HepG2 (cell line): ENCODE data around the gene RCAN2.

Source experiments
- CTCF ChIP-seq: sonication (generic); formaldehyde crosslinking; IDR thresholded peaks from 2 replicates; pipeline ENCODE4 v1.5.0; 2020; ENCODE audit warnings: mild to moderate bottlenecking, missing genetic modification reagents, moderate library complexity
- MYNN ChIP-seq: sonication (generic); formaldehyde crosslinking; IDR thresholded peaks from 2 replicates; pipeline ENCODE4 v1.4.0; 2020; ENCODE audit warnings: mild to moderate bottlenecking, low read depth, missing genetic modification reagents
- POLR2A ChIP-seq, 2 experiments: IDR thresholded peaks; 2 replicates each; pipeline ENCODE4 v1.6.1; 2011; ENCODE audit warnings: low read depth in 2 of 2, low read length in 2 of 2, mild to moderate bottlenecking in 1 of 2, moderate library complexity in 1 of 2; ENCODE audit not compliant: insufficient read depth in 1 of 2
- ZBTB49 ChIP-seq: sonication (generic); formaldehyde crosslinking; IDR thresholded peaks from 2 replicates; pipeline ENCODE4 v1.4.0; 2020; ENCODE audit warnings: missing genetic modification reagents, borderline replicate concordance
- ZBTB7A ChIP-seq: sonication (generic); formaldehyde crosslinking; IDR thresholded peaks from 2 replicates; pipeline ENCODE4 v1.8.0; 2022; ENCODE audit warnings: mild to moderate bottlenecking, missing genetic modification reagents
- ZKSCAN8 ChIP-seq: IDR thresholded peaks from 2 replicates; pipeline ENCODE4 v1.6.1; 2016; ENCODE audit warnings: borderline replicate concordance, missing genetic modification reagents, missing compliant biosample characterization
- ZNF772 ChIP-seq: sonication (generic); formaldehyde crosslinking; IDR thresholded peaks from 2 replicates; pipeline ENCODE4 v1.5.0; 2020; ENCODE audit warnings: mild to moderate bottlenecking, missing genetic modification reagents
- ZSCAN5A ChIP-seq: sonication (generic); formaldehyde crosslinking; IDR thresholded peaks from 2 replicates; pipeline ENCODE4 v1.8.0; 2022; ENCODE audit warnings: mild to moderate bottlenecking, missing genetic modification reagents, borderline replicate concordance

- TF ChIP-seq ZKSCAN8 (CRISPR knock-in tag): no peak
- no peak for TF ChIP-seq ZBTB49 (CRISPR knock-in tag)
- no peak for TF ChIP-seq ZBTB7A (CRISPR knock-in tag)
- no peak for TF ChIP-seq MYNN (CRISPR knock-in tag)
- no peak for TF ChIP-seq ZNF772 (CRISPR knock-in tag)
- TF ChIP-seq ZSCAN5A (CRISPR knock-in tag): no peak
- no peak for TF ChIP-seq CTCF
- TF ChIP-seq POLR2A (IDR thresholded peaks at IDR 0.05; ENCODE audit: insufficient read depth in 1 of 2, low read depth in 2 of 2, low read length in 2 of 2): no peak
These were observed 170.7 kb downstream of the RCAN2 start for GRCh38 chr6:46320505-46320904.
